PC-3 (cell line): ENCODE data around the gene FOXP1.

Experiments used
- CTCF ChIP-seq: fragments of 300-600 bp; sonication (generic); conservative IDR thresholded peaks from 2 replicates; pipeline ENCODE4 v1.5.1; 2017; ENCODE audit warnings: antibody characterized with exemption, low read depth, mild to moderate bottlenecking, low read length
- EZH2 ChIP-seq: fragments of 300-600 bp; sonication (generic); IDR thresholded peaks from one replicate; pipeline ENCODE4 v1.6.1; 2017; ENCODE audit warnings: antibody characterized with exemption, mild to moderate bottlenecking, low read length; ENCODE audit not compliant: unreplicated experiment
- EZH2phosphoT487 ChIP-seq: fragments of 300-600 bp; sonication (generic); IDR thresholded peaks from 2 replicates; pipeline ENCODE4 v1.6.1; 2018; ENCODE audit warnings: mild to moderate bottlenecking, antibody characterized with exemption, low read length, borderline replicate concordance

GRCh38 chr3:71312461-71312860, 271.1 kb downstream of the FOXP1 start:
- TF ChIP-seq CTCF, result no peak
- no peak for TF ChIP-seq EZH2phosphoT487
- no peak for TF ChIP-seq EZH2
